ENCODE measurements around the gene CLBA1.
A peak's percentile ranks its signal among the peaks of the same experiment; 100 is the strongest.

Gene CLBA1

GRCh38 chr14:104964546-104964945 lies 21.0 kb upstream of the CLBA1 start:
- no peaks in the 10 kb centered on the region for H3K9me3 ChIP-seq (ENCODE audit: control insufficient read depth, insufficient read depth, low read depth, low read length)
- no peak overlapping the region for H3K27ac ChIP-seq (ENCODE audit: low read depth, low read length)
- H3K9ac ChIP-seq (ENCODE audit: low read length): no peak overlapping the region
- H3K27me3 ChIP-seq (ENCODE audit: control insufficient read depth, insufficient read depth, low read length): peaks cover 11% of the 10 kb centered on the region
- H3K4me3 ChIP-seq (ENCODE audit: low read depth, low read length): no peak overlapping the region
- no peaks in the 10 kb centered on the region for H3K36me3 ChIP-seq (ENCODE audit: control insufficient read depth, insufficient read depth, low read length)
- peaks cover 29% of the 10 kb centered on the region for H3K4me1 ChIP-seq (ENCODE audit: control insufficient read depth, insufficient read depth, low read length)

GRCh38 chr14:104965561-104966231 lies 19.9 kb upstream of the CLBA1 start:
- H3K4me1 ChIP-seq (ENCODE audit: control insufficient read depth, insufficient read depth, low read length): peaks cover 37% of the 10 kb centered on the region
- no peak overlapping the region for H3K9ac ChIP-seq (ENCODE audit: low read length)
- peaks cover 11% of the 10 kb centered on the region for H3K27me3 ChIP-seq (ENCODE audit: control insufficient read depth, insufficient read depth, low read length)
- H3K4me3 ChIP-seq (ENCODE audit: low read depth, low read length): no peak overlapping the region
- no peak overlapping the region for H3K27ac ChIP-seq (ENCODE audit: low read depth, low read length)
- H3K9me3 ChIP-seq (ENCODE audit: control insufficient read depth, insufficient read depth, low read depth, low read length): no peaks in the 10 kb centered on the region
- no peaks in the 10 kb centered on the region for H3K36me3 ChIP-seq (ENCODE audit: control insufficient read depth, insufficient read depth, low read length)

GRCh38 chr14:104966261-104966865 lies 19.2 kb upstream of the CLBA1 start:
- H3K4me3 ChIP-seq (ENCODE audit: low read depth, low read length): no peak overlapping the region
- H3K4me1 ChIP-seq (ENCODE audit: control insufficient read depth, insufficient read depth, low read length): peaks cover 41% of the 10 kb centered on the region
- peaks cover 11% of the 10 kb centered on the region for H3K27me3 ChIP-seq (ENCODE audit: control insufficient read depth, insufficient read depth, low read length)
- H3K9ac ChIP-seq (ENCODE audit: low read length): no peak overlapping the region
- no peaks in the 10 kb centered on the region for H3K36me3 ChIP-seq (ENCODE audit: control insufficient read depth, insufficient read depth, low read length)
- H3K9me3 ChIP-seq (ENCODE audit: control insufficient read depth, insufficient read depth, low read depth, low read length): no peaks in the 10 kb centered on the region
- H3K27ac ChIP-seq (ENCODE audit: low read depth, low read length): no peak overlapping the region

- Histone ChIP-seq H3K4me1 (ENCODE audit: control insufficient read depth, insufficient read depth, low read length) (peaks cover 41% of the 10 kb centered on the region), H3K9ac (ENCODE audit: low read length) (no peak overlapping the region)
Measured at GRCh38 chr14:104966981-104967385, 18.6 kb upstream of the CLBA1 start.

GRCh38 chr14:104967386-104968152 lies 18.0 kb upstream of the CLBA1 start:
- Histone ChIP-seq H3K27ac (ENCODE audit: low read depth, low read length) (no peak overlapping the region), H3K9ac (ENCODE audit: low read length) (no peak overlapping the region), H3K4me1 (ENCODE audit: control insufficient read depth, insufficient read depth, low read length) (peaks cover 46% of the 10 kb centered on the region), H3K4me3 (ENCODE audit: low read depth, low read length) (peak overlapping the region; percentile 39), H3K9me3 (ENCODE audit: control insufficient read depth, insufficient read depth, low read depth, low read length) (no peaks in the 10 kb centered on the region), H3K27me3 (ENCODE audit: control insufficient read depth, insufficient read depth, low read length) (peaks cover 11% of the 10 kb centered on the region), H3K36me3 (ENCODE audit: control insufficient read depth, insufficient read depth, low read length) (no peaks in the 10 kb centered on the region)

More at GRCh38 chr14:104966981-104967385, 18.6 kb upstream of the CLBA1 start:
- H3K4me3 ChIP-seq (ENCODE audit: low read depth, low read length): peak overlapping the region; percentile 39
- peaks cover 11% of the 10 kb centered on the region for H3K27me3 ChIP-seq (ENCODE audit: control insufficient read depth, insufficient read depth, low read length)
- H3K27ac ChIP-seq (ENCODE audit: low read depth, low read length): no peak overlapping the region
- H3K36me3 ChIP-seq (ENCODE audit: control insufficient read depth, insufficient read depth, low read length): no peaks in the 10 kb centered on the region
- H3K9me3 ChIP-seq (ENCODE audit: control insufficient read depth, insufficient read depth, low read depth, low read length): no peaks in the 10 kb centered on the region

- Histone ChIP-seq H3K4me3 (ENCODE audit: low read depth, low read length) (peak overlapping the region; percentile 39), H3K9me3 (ENCODE audit: control insufficient read depth, insufficient read depth, low read depth, low read length) (no peaks in the 10 kb centered on the region), H3K27me3 (ENCODE audit: control insufficient read depth, insufficient read depth, low read length) (peaks cover 11% of the 10 kb centered on the region), H3K27ac (ENCODE audit: low read depth, low read length) (no peak overlapping the region), H3K9ac (ENCODE audit: low read length) (no peak overlapping the region), H3K36me3 (ENCODE audit: control insufficient read depth, insufficient read depth, low read length) (no peaks in the 10 kb centered on the region), H3K4me1 (ENCODE audit: control insufficient read depth, insufficient read depth, low read length) (peaks cover 52% of the 10 kb centered on the region)
Measured at GRCh38 chr14:104968153-104968527, 17.4 kb upstream of the CLBA1 start.

GRCh38 chr14:104968541-104969401 lies 16.8 kb upstream of the CLBA1 start:
- no peaks in the 10 kb centered on the region for H3K36me3 ChIP-seq (ENCODE audit: control insufficient read depth, insufficient read depth, low read length)
- H3K27ac ChIP-seq (ENCODE audit: low read depth, low read length): no peak overlapping the region
- H3K4me3 ChIP-seq (ENCODE audit: low read depth, low read length): peak overlapping the region; percentile 39; the same call in 1 of the 2 replicates
- no peaks in the 10 kb centered on the region for H3K9me3 ChIP-seq (ENCODE audit: control insufficient read depth, insufficient read depth, low read depth, low read length)
- H3K4me1 ChIP-seq (ENCODE audit: control insufficient read depth, insufficient read depth, low read length): peaks cover 58% of the 10 kb centered on the region
- no peak overlapping the region for H3K9ac ChIP-seq (ENCODE audit: low read length)
- H3K27me3 ChIP-seq (ENCODE audit: control insufficient read depth, insufficient read depth, low read length): peaks cover 11% of the 10 kb centered on the region

- Histone ChIP-seq H3K9ac (ENCODE audit: low read length) (no peak overlapping the region), H3K4me1 (ENCODE audit: control insufficient read depth, insufficient read depth, low read length) (peaks cover 64% of the 10 kb centered on the region), H3K27ac (ENCODE audit: low read depth, low read length) (no peak overlapping the region), H3K36me3 (ENCODE audit: control insufficient read depth, insufficient read depth, low read length) (no peaks in the 10 kb centered on the region), H3K4me3 (ENCODE audit: low read depth, low read length) (0 out of 2 replicates have a peak overlapping the region, but pooled peaks have one; percentile 8), H3K27me3 (ENCODE audit: control insufficient read depth, insufficient read depth, low read length) (peaks cover 11% of the 10 kb centered on the region), H3K9me3 (ENCODE audit: control insufficient read depth, insufficient read depth, low read depth, low read length) (no peaks in the 10 kb centered on the region)
Measured at GRCh38 chr14:104969741-104970230, 15.8 kb upstream of the CLBA1 start.

- Histone ChIP-seq H3K27me3 (ENCODE audit: control insufficient read depth, insufficient read depth, low read length) (peaks cover 13% of the 10 kb centered on the region), H3K9ac (ENCODE audit: low read length) (no peak overlapping the region), H3K4me3 (ENCODE audit: low read depth, low read length) (0 out of 2 replicates have a peak overlapping the region, but pooled peaks have one; percentile 8), H3K36me3 (ENCODE audit: control insufficient read depth, insufficient read depth, low read length) (no peaks in the 10 kb centered on the region), H3K4me1 (ENCODE audit: control insufficient read depth, insufficient read depth, low read length) (peaks cover 64% of the 10 kb centered on the region), H3K9me3 (ENCODE audit: control insufficient read depth, insufficient read depth, low read depth, low read length) (no peaks in the 10 kb centered on the region), H3K27ac (ENCODE audit: low read depth, low read length) (no peak overlapping the region)
Measured at GRCh38 chr14:104970231-104971068, 15.1 kb upstream of the CLBA1 start.
